Fibroblast of the aortic adventitia (primary cell): Measurements from ENCODE around the gene SLU7. TPM values are rescaled to one million over a fixed set of nuclear protein-coding genes. Genes with fewer than 3 reads are reported as not detected.

Source experiments
- DNase-seq: peaks from one replicate; pipeline ENCODE4 v3.0.0-alpha.2; 2010; ENCODE audit warnings: low read depth
- H3K4me3 ChIP-seq: 2 replicates; pipeline ENCODE4 v1.5.1; 2011; ENCODE audit warnings: low read depth, mild to moderate bottlenecking, control low read depth, low read length, moderate library complexity
- CTCF ChIP-seq: IDR thresholded peaks from 2 replicates; pipeline ENCODE4 v1.5.1; 2011; ENCODE audit warnings: mild to moderate bottlenecking, low read length, control low read depth, inconsistent platforms; ENCODE audit not compliant: insufficient read depth
- total RNA-seq: library from RNA; depleted of rRNA; stranded (reverse); fragments of >200 nt; gene quantifications from 2 replicates; pipeline ENCODE4 v1.2.3, GENCODE V29; 2012; ENCODE audit warnings: low replicate concordance

SLU7 gene
- total RNA-seq, 1 donor: 69.7 TPM

GRCh38 chr5:160463740-160464465 lies 45.0 kb upstream of the SLU7 start:
- peak; percentile 88 for DNase-seq
- no peak overlapping the region for H3K4me3 ChIP-seq
- TF ChIP-seq CTCF: no peak

DNA sequence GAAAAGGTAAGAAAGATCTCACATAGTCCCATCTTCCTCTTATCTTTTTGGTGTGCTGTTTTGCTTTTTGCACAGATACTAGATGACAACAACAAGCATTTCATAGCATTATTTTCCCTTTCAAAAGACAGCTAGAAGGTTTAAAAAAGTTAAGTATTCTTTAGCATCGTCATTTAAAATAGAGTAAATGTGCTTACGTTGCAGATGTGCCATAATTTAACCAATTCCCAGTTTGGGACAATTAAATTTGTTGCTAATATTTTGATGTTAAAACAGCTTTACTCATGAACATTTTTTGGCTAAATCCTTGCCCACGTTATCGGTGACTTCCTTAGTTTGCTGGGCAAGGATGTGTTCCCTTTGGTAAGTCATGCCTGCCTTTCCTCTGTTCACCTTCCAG lies 44.3 kb upstream of the SLU7 start:
- DNase-seq: no peak
- no peak for TF ChIP-seq CTCF
- no peak overlapping the region for H3K4me3 ChIP-seq

DNA sequence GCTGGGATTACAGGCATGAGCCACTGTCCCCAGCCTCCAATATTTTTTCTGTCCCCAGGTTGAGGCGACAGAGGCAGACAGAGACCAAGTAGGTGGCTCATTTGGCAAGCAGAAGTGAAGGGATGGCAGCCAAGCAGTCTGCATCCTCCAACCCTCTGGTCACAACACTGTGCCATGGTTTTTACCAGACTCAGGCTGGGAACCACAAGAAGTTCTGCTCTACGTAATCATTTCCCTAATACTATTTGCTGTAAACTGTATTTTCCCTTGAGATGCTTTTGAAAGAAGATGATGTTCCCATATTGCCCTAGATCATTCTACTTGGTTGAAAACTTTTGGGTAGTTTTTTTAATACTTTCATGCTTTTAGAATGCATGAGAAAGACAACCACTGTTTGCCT lies 43.3 kb upstream of the SLU7 start:
- TF ChIP-seq CTCF: no peak

GRCh38 chr5:160461378-160461777 lies 42.5 kb upstream of the SLU7 start:
- TF ChIP-seq CTCF: no peak
- no peak for DNase-seq
- H3K4me3 ChIP-seq: no peak overlapping the region

More for the DNA sequence above, 43.3 kb upstream of the SLU7 start:
- DNase-seq: no peak
- no peak overlapping the region for H3K4me3 ChIP-seq

DNA sequence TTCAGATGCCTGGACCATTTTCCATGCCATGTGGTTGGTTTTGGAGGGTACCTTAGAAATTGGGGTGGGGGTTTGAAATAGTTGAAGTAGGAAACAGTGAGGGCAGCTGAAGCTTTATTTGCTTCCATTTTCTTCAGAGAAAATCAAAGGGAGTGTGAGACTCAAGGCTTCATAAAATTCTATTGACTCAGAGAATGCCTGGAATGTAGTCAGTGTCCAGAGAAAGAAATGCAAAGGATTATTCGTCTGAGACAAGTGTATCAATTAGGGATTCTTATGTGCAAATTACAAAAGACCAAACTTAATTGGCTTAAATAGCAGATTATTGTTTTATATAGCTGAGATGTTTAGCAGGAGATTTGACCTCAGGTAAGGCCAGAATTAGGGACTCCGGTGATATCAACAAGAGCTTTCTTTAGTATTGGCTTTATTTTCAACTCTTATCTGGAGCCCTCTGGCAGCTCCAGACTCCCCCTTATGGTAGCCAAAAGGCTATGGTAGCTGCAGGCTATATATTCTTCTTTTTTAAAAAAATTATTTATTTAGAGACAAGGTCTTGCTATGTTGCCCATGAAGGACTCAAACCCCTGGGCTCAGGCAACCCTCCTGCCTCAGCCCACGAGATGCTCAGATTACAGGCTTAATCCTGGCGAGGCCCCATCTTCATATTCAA lies 41.6 kb upstream of the SLU7 start:
- H3K4me3 ChIP-seq: no peak overlapping the region
- peak; percentile 54 for TF ChIP-seq CTCF
- peak; percentile 42 for DNase-seq

- DNase-seq: no peak
- H3K4me3 ChIP-seq: no peak overlapping the region
- TF ChIP-seq CTCF: no peak
These were observed 40.2 kb upstream of the SLU7 start for GRCh38 chr5:160458806-160459800.
